Neural crest cell (in vitro differentiated cells): ENCODE measurements around the gene ZP1. TPM values are rescaled to one million over a fixed set of nuclear protein-coding genes. Genes with fewer than 3 reads are reported as not detected.

Experiments
- DNase-seq: peaks from one replicate; pipeline ENCODE4 v3.0.0; 2021; ENCODE audit warnings: low read depth, mixed read lengths, low spot score
- H3K27ac Mint-ChIP-seq: one replicate; pipeline ENCODE4 v1.8.0; 2021; ENCODE audit warnings: mild to moderate bottlenecking, mixed read lengths; ENCODE audit not compliant: unreplicated experiment
- H3K27me3 Mint-ChIP-seq: 2 replicates; pipeline ENCODE4 v1.8.0; 2021; ENCODE audit warnings: low read depth, mild to moderate bottlenecking, mixed read lengths
- H3K36me3 Mint-ChIP-seq: 2 replicates; pipeline ENCODE4 v1.8.0; 2021; ENCODE audit warnings: low read depth, mild to moderate bottlenecking, mixed read lengths
- H3K4me1 Mint-ChIP-seq: 2 replicates; pipeline ENCODE4 v1.8.0; 2021; ENCODE audit warnings: mixed read lengths
- H3K4me3 Mint-ChIP-seq: one replicate; pipeline ENCODE4 v1.8.0; 2021; ENCODE audit warnings: mild to moderate bottlenecking, mixed read lengths
- H3K9me3 Mint-ChIP-seq: 2 replicates; pipeline ENCODE4 v1.8.0; 2021; ENCODE audit warnings: mixed read lengths
- total RNA-seq: library from RNA; stranded (reverse); gene quantifications from 2 replicates; pipeline ENCODE4 v1.2.1, GENCODE V29; 2021
- TF ChIP-seq, protein P1 (sequence below): fragments of 200-600 bp; sonication (generic); conservative IDR thresholded peaks from 2 replicates; pipeline ENCODE4 v1.5.0; 2021; ENCODE audit warnings: antibody characterized with exemption, mild to moderate bottlenecking

The ZP1 gene
- total RNA-seq, 1 donor from 2014 or later, result not detected

DNA sequence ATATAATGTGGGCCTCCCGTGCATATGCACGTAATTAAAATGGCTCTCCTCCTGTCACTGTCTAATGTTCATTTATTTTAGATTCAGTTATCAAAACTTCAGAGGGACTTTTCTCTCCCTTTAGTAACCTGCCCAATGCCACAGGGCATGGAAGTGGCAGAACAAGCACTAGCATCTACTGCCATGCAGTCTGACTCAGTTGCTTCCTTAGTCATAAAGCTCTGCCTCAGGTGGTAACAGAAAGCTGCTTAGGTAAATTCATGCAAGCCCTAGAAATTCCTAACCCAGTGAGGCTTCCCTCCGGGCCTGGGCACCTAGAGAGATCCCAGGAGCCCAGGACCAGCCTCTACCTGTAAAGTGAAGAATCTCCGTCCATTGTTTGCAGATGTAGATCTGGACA lies 30.2 kb downstream of the ZP1 start:
- peak overlapping the region; percentile 16 for H3K27ac Mint-ChIP-seq
- no peak for DNase-seq
- H3K36me3 Mint-ChIP-seq, result peaks cover 28% of the 10 kb centered on the region
- H3K4me1 Mint-ChIP-seq, result no peaks in the 10 kb centered on the region
- H3K27me3 Mint-ChIP-seq, result no peaks in the 10 kb centered on the region
- H3K4me3 Mint-ChIP-seq, result no peak overlapping the region
- no peaks in the 10 kb centered on the region for H3K9me3 Mint-ChIP-seq
- TF ChIP-seq, protein P1, sequence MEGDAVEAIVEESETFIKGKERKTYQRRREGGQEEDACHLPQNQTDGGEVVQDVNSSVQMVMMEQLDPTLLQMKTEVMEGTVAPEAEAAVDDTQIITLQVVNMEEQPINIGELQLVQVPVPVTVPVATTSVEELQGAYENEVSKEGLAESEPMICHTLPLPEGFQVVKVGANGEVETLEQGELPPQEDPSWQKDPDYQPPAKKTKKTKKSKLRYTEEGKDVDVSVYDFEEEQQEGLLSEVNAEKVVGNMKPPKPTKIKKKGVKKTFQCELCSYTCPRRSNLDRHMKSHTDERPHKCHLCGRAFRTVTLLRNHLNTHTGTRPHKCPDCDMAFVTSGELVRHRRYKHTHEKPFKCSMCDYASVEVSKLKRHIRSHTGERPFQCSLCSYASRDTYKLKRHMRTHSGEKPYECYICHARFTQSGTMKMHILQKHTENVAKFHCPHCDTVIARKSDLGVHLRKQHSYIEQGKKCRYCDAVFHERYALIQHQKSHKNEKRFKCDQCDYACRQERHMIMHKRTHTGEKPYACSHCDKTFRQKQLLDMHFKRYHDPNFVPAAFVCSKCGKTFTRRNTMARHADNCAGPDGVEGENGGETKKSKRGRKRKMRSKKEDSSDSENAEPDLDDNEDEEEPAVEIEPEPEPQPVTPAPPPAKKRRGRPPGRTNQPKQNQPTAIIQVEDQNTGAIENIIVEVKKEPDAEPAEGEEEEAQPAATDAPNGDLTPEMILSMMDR, result no peak

DNA sequence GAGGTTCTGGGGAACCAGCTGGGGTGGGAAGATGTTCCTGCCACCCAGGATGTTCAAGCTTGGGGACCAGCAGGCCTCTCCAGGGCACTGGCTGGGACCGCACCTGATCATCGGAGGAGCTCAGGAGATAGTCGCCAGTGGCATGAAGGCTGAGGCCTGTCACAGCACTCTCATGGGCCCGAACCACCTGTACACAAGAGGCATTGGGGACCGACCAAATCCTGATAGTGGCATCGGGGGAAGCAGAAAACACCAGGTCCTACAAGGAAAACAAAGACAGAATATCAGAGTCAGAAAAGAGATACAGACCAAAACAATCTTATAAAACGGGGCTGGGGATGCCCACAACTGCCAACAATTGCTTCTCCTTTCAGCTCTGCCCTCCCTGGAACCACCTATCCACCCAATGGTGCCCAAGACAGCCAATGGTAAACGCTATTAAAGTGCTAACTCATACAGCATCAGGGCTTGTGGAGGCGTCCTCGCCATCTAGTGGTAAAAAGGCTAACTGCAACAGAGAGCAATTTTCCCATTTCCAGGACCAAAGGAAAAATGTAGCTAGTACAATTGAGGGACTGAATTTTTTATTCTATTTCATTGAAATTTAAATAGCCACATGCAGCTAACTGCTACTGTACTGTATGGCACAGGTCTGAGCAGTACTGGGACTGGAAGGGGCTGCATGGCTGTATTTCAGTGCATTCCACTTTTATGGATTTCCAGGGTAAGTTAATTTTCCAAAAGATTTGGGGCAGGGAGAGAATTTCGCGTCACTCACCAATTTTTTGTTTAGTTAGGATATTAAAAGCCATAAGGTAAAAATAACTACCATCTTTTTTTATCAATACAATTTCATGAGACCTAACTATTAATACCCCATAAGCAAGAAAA lies 31.9 kb downstream of the ZP1 start:
- Mint-ChIP-seq H3K4me3 (peak overlapping the region; percentile 79), H3K4me1 (peaks cover 5% of the 10 kb centered on the region), H3K27ac (peak overlapping the region; percentile 67), H3K27me3 (no peaks in the 10 kb centered on the region), H3K36me3 (peaks cover 24% of the 10 kb centered on the region), H3K9me3 (no peaks in the 10 kb centered on the region)
- peak; percentile 59 for DNase-seq
- TF ChIP-seq, protein P1, result peak; percentile 96

DNA sequence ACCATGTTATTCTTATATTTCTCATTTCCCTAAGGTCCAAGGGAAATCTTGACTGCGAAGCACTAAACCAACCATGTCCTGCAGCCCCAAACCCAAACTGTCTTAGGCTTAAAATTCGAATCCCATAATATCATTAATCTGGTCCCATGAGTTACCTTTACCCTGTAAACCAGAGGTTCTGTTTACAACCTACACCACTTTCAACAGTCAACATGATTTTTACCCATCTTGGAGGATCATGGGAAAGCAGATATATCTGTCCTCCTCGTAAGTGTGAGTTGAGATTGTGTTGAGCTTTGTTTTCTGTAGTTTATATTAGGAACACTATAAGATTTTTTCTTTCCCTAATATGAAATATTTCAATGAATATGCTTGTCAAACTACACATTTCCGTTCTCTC lies 32.6 kb downstream of the ZP1 start:
- H3K4me3 Mint-ChIP-seq, result peak overlapping the region; percentile 24
- TF ChIP-seq, protein P1, result no peak
- H3K36me3 Mint-ChIP-seq, result peaks cover 22% of the 10 kb centered on the region
- H3K4me1 Mint-ChIP-seq, result peaks cover 10% of the 10 kb centered on the region
- no peaks in the 10 kb centered on the region for H3K9me3 Mint-ChIP-seq
- no peaks in the 10 kb centered on the region for H3K27me3 Mint-ChIP-seq
- no peak for DNase-seq
- H3K27ac Mint-ChIP-seq, result no peak overlapping the region

DNA sequence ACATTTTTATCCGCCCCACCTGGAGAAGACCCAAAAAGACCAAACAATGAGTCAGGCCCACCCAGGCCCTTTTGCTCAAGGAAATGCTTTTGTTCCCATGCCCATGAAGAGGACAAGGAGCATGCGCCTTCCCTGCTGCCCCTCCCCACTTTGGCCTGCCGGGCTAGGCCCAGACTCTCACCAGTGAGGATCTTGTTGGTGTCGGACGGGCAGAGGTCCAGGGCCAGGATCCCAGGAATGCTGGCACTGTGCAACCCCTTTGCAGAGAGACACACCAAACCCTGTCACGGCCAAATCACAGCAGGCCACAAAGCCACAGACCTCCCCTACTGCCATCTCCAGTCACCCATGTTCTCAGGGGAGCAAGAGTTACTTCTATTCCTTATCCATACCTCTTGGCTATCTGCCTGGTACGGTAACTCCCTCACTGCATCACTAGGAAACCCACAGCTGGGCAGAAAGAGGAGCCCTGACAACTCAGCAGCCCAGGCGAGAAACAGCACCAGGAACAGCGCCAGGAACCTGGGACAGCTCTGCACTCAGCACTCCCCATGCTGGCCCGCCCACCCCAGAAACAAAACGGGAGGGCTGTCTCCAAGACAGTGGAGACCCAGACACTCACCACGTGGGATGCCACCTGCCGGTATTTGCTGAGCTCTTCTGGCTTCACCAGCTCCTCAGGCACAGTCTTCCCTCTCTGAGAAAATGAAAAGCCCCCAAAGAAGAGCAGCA lies 33.5 kb downstream of the ZP1 start:
- no peak for DNase-seq
- Mint-ChIP-seq H3K27me3 (no peaks in the 10 kb centered on the region), H3K36me3 (peaks cover 13% of the 10 kb centered on the region), H3K4me1 (peaks cover 18% of the 10 kb centered on the region), H3K9me3 (no peaks in the 10 kb centered on the region), H3K4me3 (no peak overlapping the region), H3K27ac (no peak overlapping the region)
- TF ChIP-seq, protein P1, result no peak

DNA sequence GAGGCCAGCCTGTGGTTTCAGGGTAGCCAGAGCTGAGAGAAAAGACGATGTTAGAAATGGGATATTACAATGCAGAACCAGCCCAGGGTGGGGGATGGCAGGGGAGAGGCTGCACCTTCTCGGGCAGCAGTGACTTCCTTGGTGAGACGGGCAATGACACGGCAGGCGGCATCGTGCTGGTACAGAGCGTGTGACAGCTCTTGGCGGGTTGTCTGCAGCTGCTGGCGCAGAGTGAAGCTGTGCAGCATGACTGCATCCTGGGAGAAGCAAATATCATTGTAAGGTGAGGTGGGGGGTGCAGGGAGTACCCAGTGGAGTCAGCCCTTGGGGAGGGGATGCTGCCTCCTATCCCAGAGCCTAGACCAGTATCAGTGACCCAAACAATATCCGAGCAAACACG lies 35.3 kb downstream of the ZP1 start:
- Mint-ChIP-seq H3K27ac (no peak overlapping the region), H3K36me3 (peaks cover 6% of the 10 kb centered on the region), H3K27me3 (peaks cover 6% of the 10 kb centered on the region), H3K9me3 (no peaks in the 10 kb centered on the region), H3K4me1 (peaks cover 28% of the 10 kb centered on the region), H3K4me3 (peak overlapping the region; percentile 65)
- TF ChIP-seq, protein P1, result no peak
- DNase-seq, result no peak
